ENCODE measurements around the gene MICAL2.

Gene MICAL2

DNA sequence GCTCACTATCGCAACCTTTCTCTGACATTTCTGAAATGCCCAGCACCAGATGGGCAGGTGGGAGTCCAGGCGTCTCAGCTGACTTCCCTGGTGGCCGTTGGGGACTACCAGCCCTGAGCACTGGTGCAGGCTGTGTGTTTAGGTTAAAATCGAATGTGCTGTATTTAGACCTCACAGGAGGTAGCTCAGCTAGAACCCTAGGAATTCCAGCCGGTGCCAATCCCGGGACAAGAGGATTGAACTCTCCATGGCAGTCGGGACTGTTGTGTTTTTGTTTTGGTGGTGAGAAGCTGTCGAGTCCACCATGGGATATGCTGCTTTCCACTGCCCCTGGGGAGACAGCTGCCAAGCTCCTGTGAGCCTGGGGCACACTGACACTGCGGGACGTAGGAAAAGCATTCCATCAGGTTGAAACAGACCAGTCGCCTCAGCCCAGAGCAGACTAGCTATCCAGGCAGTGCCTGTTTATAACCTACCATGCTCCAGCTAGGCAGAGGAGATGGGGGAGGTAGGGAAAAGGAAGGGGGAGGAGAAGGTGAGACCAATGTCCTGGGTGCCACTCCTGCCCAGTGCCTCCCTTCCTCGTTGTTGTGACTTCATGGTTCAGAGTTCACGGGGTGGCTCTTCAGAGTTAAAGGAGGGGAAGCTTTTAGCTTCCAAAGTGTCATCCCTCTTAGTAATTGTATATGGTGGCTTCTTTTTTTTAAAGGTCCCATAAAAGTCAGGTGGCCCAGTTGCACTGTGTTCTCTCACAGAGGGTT lies 53.0 kb downstream of the MICAL2 start:
- TF ChIP-seq CTCF (IDR thresholded peaks at IDR 0.05; ENCODE audit: borderline replicate concordance, insufficient read depth, low read depth, low read length) = no peak
- H3K4me3 ChIP-seq (ENCODE audit: low read depth, low read length) = no peak overlapping the region

- no peak overlapping the region for H3K4me3 ChIP-seq (ENCODE audit: low read depth, low read length)
- TF ChIP-seq CTCF (IDR thresholded peaks at IDR 0.05; ENCODE audit: borderline replicate concordance, insufficient read depth, low read depth, low read length) = no peak
These were observed 53.9 kb downstream of the MICAL2 start for GRCh38 chr11:12164061-12165014.

GRCh38 chr11:12165237-12165875 lies 55.0 kb downstream of the MICAL2 start:
- TF ChIP-seq CTCF (IDR thresholded peaks at IDR 0.05; ENCODE audit: borderline replicate concordance, insufficient read depth, low read depth, low read length) = no peak
- H3K4me3 ChIP-seq (ENCODE audit: low read depth, low read length) = no peak overlapping the region

- TF ChIP-seq CTCF (IDR thresholded peaks at IDR 0.05; ENCODE audit: borderline replicate concordance, insufficient read depth, low read depth, low read length) = no peak
- H3K4me3 ChIP-seq (ENCODE audit: low read depth, low read length) = no peak overlapping the region
These were observed 56.1 kb downstream of the MICAL2 start for GRCh38 chr11:12166299-12167060.

GRCh38 chr11:12167061-12168000 lies 56.9 kb downstream of the MICAL2 start:
- no peak for TF ChIP-seq CTCF (IDR thresholded peaks at IDR 0.05; ENCODE audit: borderline replicate concordance, insufficient read depth, low read depth, low read length)
- H3K4me3 ChIP-seq (ENCODE audit: low read depth, low read length) = no peak overlapping the region

DNA sequence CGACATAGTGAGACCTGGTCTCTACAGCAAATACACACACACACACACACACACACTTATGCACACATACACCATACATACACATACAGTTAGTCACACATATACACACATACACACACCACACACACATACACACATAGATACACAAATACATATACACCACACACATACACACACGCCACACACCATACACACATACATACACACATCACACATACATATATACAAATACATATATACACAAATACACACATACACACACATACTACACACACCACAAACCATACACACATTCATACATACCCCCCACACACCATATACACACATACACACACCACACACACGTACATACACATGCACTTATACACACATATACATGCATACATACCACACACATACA lies 57.7 kb downstream of the MICAL2 start:
- H3K4me3 ChIP-seq (ENCODE audit: low read depth, low read length) = no peak overlapping the region
- TF ChIP-seq CTCF (IDR thresholded peaks at IDR 0.05; ENCODE audit: borderline replicate concordance, insufficient read depth, low read depth, low read length) = no peak

All from GM12875 (cell line).